SU-DHL-6 (cell line): ENCODE data around the gene INPP4A.

Source experiments
- H2AFZ ChIP-seq: fragments of 200-600 bp; sonication (generic); 2 replicates; pipeline ENCODE4 v1.6.1; 2014; ENCODE audit warnings: low read depth, mild to moderate bottlenecking, moderate library complexity, mixed read lengths, antibody characterized with exemption, low read length; ENCODE audit not compliant: severe bottlenecking
- H3F3A ChIP-seq: fragments of 200-600 bp; shearing (Covaris generic); 2 replicates; pipeline ENCODE4 v1.6.0; 2016; ENCODE audit warnings: antibody characterized with exemption, mild to moderate bottlenecking; ENCODE audit not compliant: insufficient read depth
- H3K27ac ChIP-seq: fragments of 200-600 bp; sonication (generic); 2 replicates; pipeline ENCODE4 v1.5.1; 2016; ENCODE audit warnings: low read depth, mild to moderate bottlenecking, low read length, moderate library complexity, mixed read lengths
- H3K27me3 ChIP-seq: fragments of 200-600 bp; sonication (generic), shearing (Covaris generic); 2 replicates; pipeline ENCODE4 v1.6.0; 2014; ENCODE audit warnings: mild to moderate bottlenecking, low read length
- H3K36me3 ChIP-seq: fragments of 200-600 bp; sonication (generic); 2 replicates; pipeline ENCODE4 v1.6.1; 2014; ENCODE audit warnings: mild to moderate bottlenecking, low read length, mixed read lengths
- H3K4me2 ChIP-seq: fragments of 300-600, 200-600 bp; shearing (Covaris generic), sonication (generic); 2 replicates; pipeline ENCODE4 v1.6.0; 2014; ENCODE audit warnings: low read length, low read depth, mild to moderate bottlenecking; ENCODE audit not compliant: poor library complexity, severe bottlenecking
- H3K4me3 ChIP-seq: fragments of 200-600 bp; sonication (generic); 2 replicates; pipeline ENCODE4 v1.5.1; 2014; ENCODE audit warnings: antibody characterized with exemption, low read length, mild to moderate bottlenecking, mixed read lengths; ENCODE audit not compliant: insufficient read depth, poor library complexity, severe bottlenecking
- H3K79me2 ChIP-seq: fragments of 200-600 bp; sonication (generic); 2 replicates; pipeline ENCODE4 v1.6.1; 2014; ENCODE audit warnings: mild to moderate bottlenecking, low read length, moderate library complexity; ENCODE audit not compliant: insufficient read depth
- H3K9ac ChIP-seq: fragments of 200-600 bp; sonication (generic); 2 replicates; pipeline ENCODE4 v1.7.0; 2014; ENCODE audit warnings: mild to moderate bottlenecking, low read length
- H3K9me2 ChIP-seq: fragments of 200-600 bp; sonication (generic); replicated peaks from 2 replicates; pipeline ENCODE4 v1.6.1; 2014; ENCODE audit warnings: low read length; ENCODE audit not compliant: insufficient read depth
- H3K9me3 ChIP-seq: fragments of 200-600 bp; sonication (generic); 2 replicates; pipeline ENCODE4 v1.6.1; 2014; ENCODE audit warnings: low read length, mixed read lengths; ENCODE audit not compliant: insufficient read depth
- H4K20me1 ChIP-seq: fragments of 200-600 bp; sonication (generic); 2 replicates; pipeline ENCODE4 v1.6.1; 2014; ENCODE audit warnings: low read depth, mild to moderate bottlenecking, antibody characterized with exemption, low read length, moderate library complexity, mixed read lengths
- EZH2phosphoT487 ChIP-seq: fragments of 200-600 bp; sonication (generic), shearing (Covaris generic); conservative IDR thresholded peaks from 2 replicates; pipeline ENCODE4 v1.6.1; 2018; ENCODE audit warnings: mild to moderate bottlenecking, antibody characterized with exemption, low read length, moderate library complexity, mixed read lengths
- TF ChIP-seq, protein P1 (sequence below): fragments of 200-600 bp; sonication (generic); IDR thresholded peaks from one replicate; pipeline ENCODE4 v1.5.1; 2017; ENCODE audit warnings: antibody characterized with exemption, mild to moderate bottlenecking, low read length, moderate library complexity; ENCODE audit not compliant: insufficient read depth, poor library complexity, severe bottlenecking

The INPP4A gene

DNA sequence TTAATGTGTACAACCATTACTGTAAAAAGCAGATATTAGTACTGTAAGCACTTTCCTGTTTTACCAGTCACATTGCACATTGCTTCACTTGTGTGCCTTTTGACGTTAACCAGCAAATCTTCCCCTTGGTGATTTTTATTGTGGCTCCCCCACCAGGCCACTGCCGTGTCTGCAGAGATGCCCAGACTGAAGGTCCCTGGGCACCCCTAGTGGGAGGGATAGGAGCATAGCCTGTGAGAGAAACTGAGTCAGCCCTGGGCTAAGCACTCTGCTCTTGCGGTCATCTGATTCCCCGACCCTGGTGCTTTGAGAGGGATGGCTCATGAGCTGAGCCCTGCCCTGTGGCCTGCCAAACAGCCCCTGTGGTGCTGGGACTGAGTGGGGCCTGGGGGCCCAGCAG, 73.4 kb downstream of the INPP4A start:
- Histone ChIP-seq H3K79me2 (no peaks in the 10 kb centered on the region), H4K20me1 (no peaks in the 10 kb centered on the region), H3K36me3 (no peaks in the 10 kb centered on the region), H2AFZ (no peak overlapping the region), H3K4me2 (no peak overlapping the region), H3F3A (no peaks in the 10 kb centered on the region), H3K9me3 (no peaks in the 10 kb centered on the region), H3K27ac (no peak overlapping the region), H3K4me3 (no peak overlapping the region), H3K27me3 (no peaks in the 10 kb centered on the region), H3K9me2 (no peaks in the 10 kb centered on the region), H3K9ac (no peak overlapping the region)
- TF ChIP-seq EZH2phosphoT487: no peak
- TF ChIP-seq, protein P1, sequence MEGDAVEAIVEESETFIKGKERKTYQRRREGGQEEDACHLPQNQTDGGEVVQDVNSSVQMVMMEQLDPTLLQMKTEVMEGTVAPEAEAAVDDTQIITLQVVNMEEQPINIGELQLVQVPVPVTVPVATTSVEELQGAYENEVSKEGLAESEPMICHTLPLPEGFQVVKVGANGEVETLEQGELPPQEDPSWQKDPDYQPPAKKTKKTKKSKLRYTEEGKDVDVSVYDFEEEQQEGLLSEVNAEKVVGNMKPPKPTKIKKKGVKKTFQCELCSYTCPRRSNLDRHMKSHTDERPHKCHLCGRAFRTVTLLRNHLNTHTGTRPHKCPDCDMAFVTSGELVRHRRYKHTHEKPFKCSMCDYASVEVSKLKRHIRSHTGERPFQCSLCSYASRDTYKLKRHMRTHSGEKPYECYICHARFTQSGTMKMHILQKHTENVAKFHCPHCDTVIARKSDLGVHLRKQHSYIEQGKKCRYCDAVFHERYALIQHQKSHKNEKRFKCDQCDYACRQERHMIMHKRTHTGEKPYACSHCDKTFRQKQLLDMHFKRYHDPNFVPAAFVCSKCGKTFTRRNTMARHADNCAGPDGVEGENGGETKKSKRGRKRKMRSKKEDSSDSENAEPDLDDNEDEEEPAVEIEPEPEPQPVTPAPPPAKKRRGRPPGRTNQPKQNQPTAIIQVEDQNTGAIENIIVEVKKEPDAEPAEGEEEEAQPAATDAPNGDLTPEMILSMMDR: peak; percentile 53

DNA sequence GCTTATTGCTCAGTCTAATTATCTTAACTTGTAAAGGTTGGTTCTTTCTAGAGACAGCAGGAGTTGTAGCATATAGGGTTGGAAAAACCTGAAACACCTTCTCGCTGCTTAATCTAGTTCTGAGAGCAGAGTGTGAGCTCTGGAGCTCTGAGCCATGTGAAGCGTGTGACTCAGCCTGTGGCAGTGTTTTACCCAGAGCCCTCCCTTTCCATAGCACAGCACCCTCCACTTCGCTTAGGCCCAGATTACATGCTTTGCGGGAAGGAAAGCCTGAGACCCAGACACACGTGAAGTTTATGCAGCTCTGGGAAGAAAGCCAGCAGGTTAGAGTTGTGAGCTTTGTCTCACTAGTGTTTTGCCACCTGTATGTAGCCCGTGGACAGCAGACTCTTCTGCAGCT, 74.5 kb downstream of the INPP4A start:
- TF ChIP-seq, protein P1: no peak
- TF ChIP-seq EZH2phosphoT487: no peak
- Histone ChIP-seq H3K9me3 (no peaks in the 10 kb centered on the region), H3K79me2 (no peaks in the 10 kb centered on the region), H4K20me1 (no peaks in the 10 kb centered on the region), H3K9ac (no peak overlapping the region), H3K27ac (no peak overlapping the region), H3K4me3 (no peak overlapping the region), H3F3A (no peaks in the 10 kb centered on the region), H3K9me2 (no peaks in the 10 kb centered on the region), H2AFZ (no peak overlapping the region), H3K27me3 (no peaks in the 10 kb centered on the region), H3K36me3 (no peaks in the 10 kb centered on the region), H3K4me2 (no peak overlapping the region)

DNA sequence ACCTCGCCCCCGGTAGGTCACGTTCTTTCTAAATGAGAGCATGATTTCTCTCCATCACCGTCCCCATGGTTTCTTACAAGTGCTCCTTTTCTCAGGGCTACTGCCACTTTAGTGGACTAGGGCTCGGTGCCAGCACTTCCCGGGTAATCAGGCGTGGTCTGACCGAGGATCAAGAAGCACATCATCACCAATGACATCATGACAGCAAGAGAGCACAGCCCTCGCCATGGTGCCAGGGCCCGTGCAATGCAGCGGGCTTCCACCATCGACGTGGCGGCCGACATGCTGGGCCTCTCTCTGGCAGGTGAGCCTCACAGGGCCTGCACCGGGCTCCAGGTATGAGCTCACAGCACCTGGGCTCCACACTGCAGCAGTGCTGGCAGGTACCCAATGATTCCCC, 75.2 kb downstream of the INPP4A start:
- H3K27ac ChIP-seq: no peak overlapping the region

More for the DNA sequence above, 75.2 kb downstream of the INPP4A start:
- Histone ChIP-seq H2AFZ (no peak overlapping the region), H3K9me3 (no peaks in the 10 kb centered on the region), H3K4me2 (no peak overlapping the region), H3K4me3 (no peak overlapping the region), H3K27me3 (no peaks in the 10 kb centered on the region), H3K9ac (no peak overlapping the region), H3F3A (no peaks in the 10 kb centered on the region), H3K9me2 (no peaks in the 10 kb centered on the region), H3K36me3 (no peaks in the 10 kb centered on the region), H4K20me1 (no peaks in the 10 kb centered on the region), H3K79me2 (no peaks in the 10 kb centered on the region)
- TF ChIP-seq EZH2phosphoT487: no peak
- TF ChIP-seq, protein P1: no peak
